Lower lobe of right lung (tissue), 2 donors: Measurements from ENCODE around the gene TESK1. TPM values are rescaled to one million over a fixed set of nuclear protein-coding genes. Genes with fewer than 3 reads are reported as not detected.
"Not testable (repeated sequence)": the region's sequence is repeated elsewhere in the genome, so short reads cannot be mapped to it uniquely, and the experiment has no call there.

Experiments
- ATAC-seq, 2 donors: fragments of 200-7000 bp; cut with Tn5 transposase; one replicate each; pipeline ENCODE4 v1.9.1; 2020 to 2022; ENCODE audit warnings: mild to moderate bottlenecking in 2 of 2, moderate library complexity in 2 of 2
- DNase-seq: peaks from one replicate; pipeline ENCODE4 v3.0.0-alpha.2; 2020
- H3K27ac ChIP-seq: fragments of 200-600 bp; one replicate; pipeline ENCODE4 v1.8.0; 2022
- H3K27me3 ChIP-seq: fragments of 200-600 bp; one replicate; pipeline ENCODE4 v1.8.0; 2022; ENCODE audit warnings: low read depth
- H3K36me3 ChIP-seq: fragments of 200-600 bp; one replicate; pipeline ENCODE4 v1.8.0; 2022; ENCODE audit warnings: mild to moderate bottlenecking
- H3K4me1 ChIP-seq: fragments of 200-600 bp; one replicate; pipeline ENCODE4 v1.8.0; 2022
- H3K4me3 ChIP-seq: fragments of 200-600 bp; one replicate; pipeline ENCODE4 v1.8.0; 2022; ENCODE audit warnings: mild to moderate bottlenecking
- H3K9me3 ChIP-seq: fragments of 200-600 bp; one replicate; pipeline ENCODE4 v1.8.0; 2022
- intact Hi-C: fragments of 100-400 bp; cut with DNase I; formaldehyde crosslinking; loops from one replicate; pipeline ENCODE4 v1.11.0; 2022
- total RNA-seq: library from RNA; stranded (reverse); fragmentation: NEBNext Ultra II Directional; extraction: Animal tissue kit (Norgen Biotek cat#: 25700); gene quantifications from one replicate; pipeline ENCODE4 v1.2.1, GENCODE V29; 2021
- TF ChIP-seq, protein P1 (sequence below): fragments of 200-600 bp; IDR thresholded peaks from one replicate; pipeline ENCODE4 v1.8.0; 2022; ENCODE audit warnings: antibody characterized with exemption, mild to moderate bottlenecking
- donor health status: DM: no; HTN: yes; CAD: no; lungs with severe emphysema.

Gene TESK1
- total RNA-seq, 1 donor from 2014 or later = 44.0 TPM

DNA sequence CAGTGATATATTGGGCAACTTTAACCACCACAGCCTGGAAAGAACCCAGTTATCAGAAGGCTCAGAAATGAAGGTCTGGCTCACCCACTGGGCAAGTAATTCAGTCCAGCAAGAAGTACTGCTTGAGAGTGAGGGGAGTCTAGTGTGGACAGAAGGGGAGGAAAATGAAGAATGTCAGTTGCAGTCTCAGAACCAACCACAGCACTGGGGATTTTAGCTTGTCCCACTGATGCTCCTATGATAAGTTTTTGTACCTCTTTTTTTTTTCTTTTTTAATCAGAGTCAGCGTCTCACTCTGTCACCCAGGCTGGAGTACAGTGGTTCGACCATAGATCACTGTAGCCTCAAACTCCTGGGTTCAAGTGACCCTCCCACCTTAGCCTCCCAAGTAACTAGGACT is 22.5 kb downstream of the TESK1 start:
- no peak for ATAC-seq
- no peaks in the 10 kb centered on the region for H3K27me3 ChIP-seq
- intact Hi-C loops = no loop called here
- TF ChIP-seq, protein P1, sequence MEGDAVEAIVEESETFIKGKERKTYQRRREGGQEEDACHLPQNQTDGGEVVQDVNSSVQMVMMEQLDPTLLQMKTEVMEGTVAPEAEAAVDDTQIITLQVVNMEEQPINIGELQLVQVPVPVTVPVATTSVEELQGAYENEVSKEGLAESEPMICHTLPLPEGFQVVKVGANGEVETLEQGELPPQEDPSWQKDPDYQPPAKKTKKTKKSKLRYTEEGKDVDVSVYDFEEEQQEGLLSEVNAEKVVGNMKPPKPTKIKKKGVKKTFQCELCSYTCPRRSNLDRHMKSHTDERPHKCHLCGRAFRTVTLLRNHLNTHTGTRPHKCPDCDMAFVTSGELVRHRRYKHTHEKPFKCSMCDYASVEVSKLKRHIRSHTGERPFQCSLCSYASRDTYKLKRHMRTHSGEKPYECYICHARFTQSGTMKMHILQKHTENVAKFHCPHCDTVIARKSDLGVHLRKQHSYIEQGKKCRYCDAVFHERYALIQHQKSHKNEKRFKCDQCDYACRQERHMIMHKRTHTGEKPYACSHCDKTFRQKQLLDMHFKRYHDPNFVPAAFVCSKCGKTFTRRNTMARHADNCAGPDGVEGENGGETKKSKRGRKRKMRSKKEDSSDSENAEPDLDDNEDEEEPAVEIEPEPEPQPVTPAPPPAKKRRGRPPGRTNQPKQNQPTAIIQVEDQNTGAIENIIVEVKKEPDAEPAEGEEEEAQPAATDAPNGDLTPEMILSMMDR = no peak
- H3K4me3 ChIP-seq = no peak overlapping the region
- H3K4me1 ChIP-seq = no peaks in the 10 kb centered on the region
- DNase-seq = no peak
- no peaks in the 10 kb centered on the region for H3K36me3 ChIP-seq
- H3K27ac ChIP-seq = no peak overlapping the region
- H3K9me3 ChIP-seq = no peaks in the 10 kb centered on the region

DNA sequence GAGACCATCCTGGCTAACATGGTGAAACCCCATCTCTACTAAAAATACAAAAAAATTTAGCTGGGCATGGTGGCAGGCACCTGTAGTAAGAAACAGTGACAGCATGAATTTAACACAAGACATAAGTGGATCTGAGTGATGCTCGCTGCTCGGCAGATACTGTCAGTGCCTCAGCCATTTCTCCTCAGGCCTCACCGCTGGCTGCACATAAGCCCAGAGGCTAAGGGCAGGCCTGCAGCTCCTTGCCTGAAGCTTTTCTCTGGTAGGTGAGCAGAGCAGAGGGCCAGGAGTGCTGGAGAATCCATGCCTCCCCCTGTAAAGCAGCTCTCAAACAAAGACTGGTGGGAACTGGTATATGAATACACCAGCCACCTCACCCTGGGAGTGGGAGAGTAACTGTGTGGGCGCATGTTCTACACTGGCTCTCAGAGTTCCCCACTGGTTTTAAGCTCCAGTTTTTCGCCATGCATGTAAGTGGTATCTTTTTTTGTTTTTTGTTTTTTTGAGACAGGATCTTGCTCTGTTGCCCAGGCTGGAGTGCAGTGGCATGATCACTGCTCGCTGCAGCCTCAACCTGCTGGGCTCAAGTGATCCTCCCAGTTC is 23.4 kb downstream of the TESK1 start:
- no peaks in the 10 kb centered on the region for H3K27me3 ChIP-seq
- no peaks in the 10 kb centered on the region for H3K9me3 ChIP-seq
- intact Hi-C loops = no loop called here
- TF ChIP-seq, protein P1 = no peak
- no peaks in the 10 kb centered on the region for H3K36me3 ChIP-seq
- ATAC-seq (no peak), DNase-seq (no peak)
- no peak overlapping the region for H3K4me3 ChIP-seq
- H3K27ac ChIP-seq = no peak overlapping the region
- H3K4me1 ChIP-seq = no peaks in the 10 kb centered on the region

DNA sequence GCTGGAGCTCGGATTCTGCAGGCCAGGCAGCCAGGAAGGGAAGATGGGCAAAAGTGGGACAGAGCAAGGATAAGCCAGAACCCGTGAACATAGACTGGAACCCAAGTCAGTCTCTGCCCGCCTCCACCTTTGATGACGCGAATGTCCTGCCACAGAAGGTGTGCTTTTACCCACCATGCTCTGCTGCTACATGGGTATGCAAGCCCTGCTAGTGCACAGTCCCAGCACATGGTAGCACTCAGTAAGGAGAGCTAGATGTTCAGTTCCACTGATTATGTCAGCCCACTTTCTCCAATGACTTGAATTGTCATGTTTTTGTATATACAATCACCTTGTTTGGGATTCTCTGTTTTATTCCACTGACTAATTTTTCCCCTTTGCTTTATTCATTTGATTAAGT is 24.5 kb downstream of the TESK1 start:
- intact Hi-C loops = no loop called here
- ATAC-seq (no peak), DNase-seq (no peak)
- TF ChIP-seq, protein P1 = no peak
- Histone ChIP-seq H3K36me3 (no peaks in the 10 kb centered on the region), H3K9me3 (no peaks in the 10 kb centered on the region), H3K4me1 (no peaks in the 10 kb centered on the region), H3K27ac (no peak overlapping the region), H3K27me3 (no peaks in the 10 kb centered on the region), H3K4me3 (no peak overlapping the region)

DNA sequence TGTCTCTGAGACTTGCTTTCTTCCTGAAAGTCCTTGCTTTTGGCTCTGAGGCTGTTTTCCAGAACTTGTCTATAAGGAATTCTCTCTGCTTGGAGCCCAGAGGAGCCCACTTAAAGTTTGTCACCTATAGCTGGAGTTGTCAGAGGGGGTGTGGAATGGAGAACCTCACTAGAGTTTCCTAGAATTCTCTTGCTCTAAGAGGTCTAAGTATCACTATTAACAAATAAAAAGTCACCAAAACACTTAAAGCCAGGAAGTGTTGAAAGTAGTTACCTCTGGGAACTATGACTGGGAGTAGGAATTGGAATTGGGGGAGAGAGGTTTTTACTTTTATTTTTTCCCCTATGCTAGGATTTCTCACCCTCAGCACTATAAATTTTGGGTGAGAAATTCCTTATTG is 30.7 kb downstream of the TESK1 start:
- no peaks in the 10 kb centered on the region for H3K36me3 ChIP-seq
- H3K27me3 ChIP-seq = no peaks in the 10 kb centered on the region
- ATAC-seq = peak in 1 of 2 donors; percentile 73
- H3K4me3 ChIP-seq = no peak overlapping the region
- TF ChIP-seq, protein P1 = no peak
- peak overlapping the region; percentile 53 for H3K27ac ChIP-seq
- DNase-seq = no peak
- no peaks in the 10 kb centered on the region for H3K9me3 ChIP-seq
- peaks cover 19% of the 10 kb centered on the region for H3K4me1 ChIP-seq
- intact Hi-C loops = no loop called here

DNA sequence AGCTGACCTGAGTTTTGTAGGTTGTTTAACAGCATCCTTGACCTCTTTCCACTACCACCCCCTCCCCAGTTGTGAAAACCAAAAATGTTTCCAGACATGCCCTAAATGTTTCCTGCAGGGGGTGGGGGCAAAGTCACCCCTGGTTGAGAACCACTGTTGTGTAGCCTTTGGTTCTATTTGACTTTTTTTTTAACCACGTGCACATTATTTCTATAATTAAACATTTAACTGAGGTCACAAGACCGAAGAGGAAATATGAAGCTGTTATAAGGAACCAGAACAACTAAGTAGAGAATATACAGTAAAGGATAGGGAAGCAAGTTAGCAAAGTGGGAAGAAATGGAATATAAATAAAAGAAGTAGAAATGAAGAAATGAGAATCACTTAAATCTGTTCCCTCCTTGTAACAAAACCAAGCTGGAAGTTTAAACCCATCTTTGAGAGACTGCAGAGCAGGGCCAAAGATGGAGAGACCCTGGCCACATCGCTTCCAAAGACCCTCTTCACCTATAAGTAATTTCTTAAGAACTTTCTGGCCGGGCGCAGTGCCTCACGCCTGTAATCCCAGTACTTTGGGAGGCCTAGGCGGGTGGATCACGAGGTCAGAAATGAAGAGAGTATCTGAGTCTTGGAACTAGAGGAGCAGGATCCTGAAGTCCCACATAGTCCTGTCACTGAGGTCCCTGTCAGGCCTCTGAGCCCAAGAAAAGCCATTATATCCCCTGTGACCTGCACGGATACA is 31.2 kb downstream of the TESK1 start:
- H3K27ac ChIP-seq = peak overlapping the region; percentile 53
- TF ChIP-seq, protein P1 = no peak
- intact Hi-C loops = no loop called here
- H3K4me3 ChIP-seq = no peak overlapping the region
- ATAC-seq = peak; percentile 51 to 54
- DNase-seq = no peak
- H3K27me3 ChIP-seq = no peaks in the 10 kb centered on the region
- no peaks in the 10 kb centered on the region for H3K36me3 ChIP-seq
- no peaks in the 10 kb centered on the region for H3K9me3 ChIP-seq
- peaks cover 19% of the 10 kb centered on the region for H3K4me1 ChIP-seq

DNA sequence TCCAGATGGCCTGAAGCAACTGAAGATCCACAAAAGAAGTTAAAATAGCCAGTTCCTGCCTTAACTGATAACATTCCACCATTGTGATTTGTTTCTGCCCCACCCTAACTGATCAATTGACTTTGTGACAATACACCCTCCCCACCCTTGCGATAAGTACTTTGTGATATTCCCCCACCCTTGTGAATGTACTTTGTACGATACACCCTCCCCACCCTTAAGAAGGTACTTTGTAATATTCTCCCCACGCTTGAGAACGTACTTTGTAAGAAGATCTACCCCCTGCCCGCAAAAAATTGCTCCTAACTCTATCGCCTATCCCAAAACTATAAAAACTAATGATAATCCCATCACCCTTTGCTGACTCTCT is 31.8 kb downstream of the TESK1 start:
- intact Hi-C loops, DNase-seq, H3K9me3 ChIP-seq, ATAC-seq, H3K27ac ChIP-seq, H3K27me3 ChIP-seq, H3K36me3 ChIP-seq, H3K4me3 ChIP-seq: not testable (repeated sequence)
- peaks cover 19% of the 10 kb centered on the region for H3K4me1 ChIP-seq

DNA sequence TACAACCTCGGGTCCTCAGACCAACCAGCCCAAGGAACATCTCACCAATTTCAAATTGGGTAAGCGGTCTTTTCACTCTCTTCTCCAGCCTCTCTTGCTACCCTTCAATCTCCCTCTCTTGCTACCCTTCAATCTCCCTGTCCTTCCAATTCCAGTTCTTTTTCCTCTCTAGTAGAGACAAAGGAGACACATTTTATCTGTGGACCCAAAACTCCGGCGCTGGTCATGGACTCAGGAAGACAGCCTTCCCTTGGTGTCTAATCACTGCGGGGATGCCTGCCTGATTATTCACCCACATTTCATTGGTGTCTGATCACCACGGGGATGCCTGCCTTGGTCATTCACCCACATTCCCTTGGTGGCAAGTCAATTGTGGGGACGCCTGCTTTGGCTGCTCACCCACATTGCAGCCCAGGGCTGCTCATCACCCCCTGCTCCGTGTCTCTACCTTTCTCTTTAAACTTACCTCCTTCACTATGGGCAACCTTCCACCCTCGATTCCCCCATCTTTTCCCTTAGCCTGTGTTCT is 32.4 kb downstream of the TESK1 start:
- DNase-seq, H3K9me3 ChIP-seq, intact Hi-C loops, ATAC-seq, H3K27ac ChIP-seq, H3K27me3 ChIP-seq, H3K36me3 ChIP-seq, H3K4me3 ChIP-seq: not testable (repeated sequence)
- H3K4me1 ChIP-seq = peaks cover 19% of the 10 kb centered on the region

DNA sequence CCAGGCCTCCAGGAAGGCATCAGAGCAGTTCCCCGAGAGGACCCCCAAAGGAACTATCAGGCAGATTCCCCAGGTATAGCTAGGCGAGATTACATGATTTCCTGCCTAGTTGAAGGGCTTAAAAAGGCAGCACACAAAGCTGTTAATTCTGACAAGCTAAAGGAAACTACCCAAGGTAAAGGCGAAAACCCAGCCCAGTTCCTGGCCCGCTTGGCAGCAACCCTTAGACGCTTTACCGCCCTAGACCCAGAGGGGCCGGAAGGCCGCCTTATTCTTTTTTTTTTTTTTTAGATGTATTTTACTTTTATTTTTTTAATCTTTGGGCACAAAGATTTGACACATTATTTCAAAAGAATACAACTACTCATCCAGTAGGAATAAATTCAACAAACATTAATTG is 33.7 kb downstream of the TESK1 start:
- H3K9me3 ChIP-seq, ATAC-seq, H3K4me3 ChIP-seq, H3K36me3 ChIP-seq, H3K27ac ChIP-seq, H3K27me3 ChIP-seq, intact Hi-C loops, DNase-seq: not testable (repeated sequence)
- H3K4me1 ChIP-seq = peaks cover 19% of the 10 kb centered on the region

DNA sequence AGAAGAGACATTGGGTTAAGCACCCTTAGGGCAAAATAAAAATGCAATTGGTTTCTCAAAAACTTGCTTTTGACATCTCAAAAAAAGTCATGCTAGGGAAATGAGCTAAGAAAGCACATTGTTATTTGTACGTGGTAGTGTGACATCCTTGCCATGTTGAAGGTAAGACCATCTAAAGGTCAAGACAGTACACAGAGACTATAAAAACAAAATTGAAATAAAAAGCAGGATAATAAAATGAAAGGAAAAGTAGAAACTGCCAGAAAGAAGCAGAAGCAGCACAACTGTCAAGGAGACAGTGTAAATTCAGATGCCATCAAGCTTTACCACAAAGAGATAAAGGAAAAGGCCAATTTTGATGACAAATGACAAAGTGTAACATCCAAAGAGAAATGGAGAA is 34.2 kb downstream of the TESK1 start:
- H3K27ac ChIP-seq, intact Hi-C loops, H3K36me3 ChIP-seq, ATAC-seq, H3K9me3 ChIP-seq, H3K27me3 ChIP-seq, H3K4me3 ChIP-seq, DNase-seq: not testable (repeated sequence)
- peaks cover 20% of the 10 kb centered on the region for H3K4me1 ChIP-seq
